Transverse colon (tissue), 4 donors: ENCODE measurements around the gene GFOD1. TPM values are rescaled to one million over a fixed set of nuclear protein-coding genes. Genes with fewer than 3 reads are reported as not detected.

Experiments
- DNase-seq: peaks from one replicate; pipeline ENCODE4 v3.0.0-alpha.2; 2019
- H3K27ac ChIP-seq, 4 donors: fragments of 200-600 bp; sonication (generic); 2 replicates each; pipeline ENCODE4 v1.5.1; 2016 to 2018; ENCODE audit warnings: inconsistent platforms in 4 of 4
- H3K27me3 ChIP-seq: fragments of 200-600 bp; sonication (generic); 2 replicates; pipeline ENCODE4 v1.5.1; 2017; ENCODE audit warnings: inconsistent platforms
- H3K36me3 ChIP-seq, 4 donors: fragments of 200-600 bp; sonication (generic); 2 replicates each; pipeline ENCODE4 v1.5.1; 2017 to 2019; ENCODE audit warnings: inconsistent platforms in 4 of 4
- H3K4me1 ChIP-seq, 4 donors: fragments of 200-600 bp; sonication (generic); 2 replicates each; pipeline ENCODE4 v1.5.1; 2017 to 2020; ENCODE audit warnings: inconsistent platforms in 4 of 4
- H3K4me3 ChIP-seq, 4 donors: fragments of 200-600 bp; sonication (generic); 1 replicate in 1 of 4; 2 replicates in 3 of 4; pipeline versions ENCODE4 v1.5.1 to v1.6.1; 2017 to 2019; ENCODE audit warnings: inconsistent platforms in 4 of 4
- H3K9me3 ChIP-seq, 2 donors: fragments of 200-600 bp; sonication (generic); 2 replicates each; pipeline ENCODE4 v1.5.1; 2017 to 2019; ENCODE audit warnings: inconsistent platforms in 2 of 2
- EP300 ChIP-seq: sonication (generic); formaldehyde crosslinking; IDR thresholded peaks from one replicate; pipeline ENCODE4 v1.6.1; 2017; ENCODE audit warnings: antibody characterized with exemption, low read depth
- POLR2A ChIP-seq: fragments of 450-650 bp; IDR thresholded peaks from one replicate; pipeline ENCODE4 v1.6.1; 2016; ENCODE audit warnings: antibody characterized with exemption, mild to moderate bottlenecking, moderate library complexity
- POLR2AphosphoS5 ChIP-seq, 3 donors: sonication (generic); formaldehyde crosslinking; IDR thresholded peaks; one replicate each; pipeline ENCODE4 v1.6.1; 2016; ENCODE audit warnings: antibody characterized with exemption in 3 of 3
- WGBS, 2 donors: methylation state at CpG; one replicate each; pipeline ENCODE4 v1.1.5; 2018; ENCODE audit warnings: low coverage in 1 of 2; 5-methylcytosine and 5-hydroxymethylcytosine counted together
- in situ Hi-C, 4 donors: fragments of 200-750 bp; cut with MboI; loops; one replicate each; pipeline versions ENCODE4 v1.15.0 to v1.15.1; 2017; ENCODE audit warnings: low sequenced_read_pairs in 3 of 4, low pct_ligation_motif_present in 1 of 4, low pct_unique_long_range_greater_than_20kb in 1 of 4
- intact Hi-C: fragments of 100-400 bp; cut with DNase I; formaldehyde crosslinking; loops from one replicate; pipeline ENCODE4 v1.15.1; 2023; ENCODE audit warnings: low total_unique reads
- total RNA-seq, 4 donors: library from RNA; depleted of rRNA; stranded (reverse); fragments of >200 nt; gene quantifications; one replicate each; pipeline ENCODE4 v1.1.0, GENCODE V29; 2016
- TF ChIP-seq, protein P1 (sequence below), 5 experiments: fragments of 200-600 bp in 3 of 5; fragments of 450-650 bp in 2 of 5; sonication (generic) in 3 of 5; IDR thresholded peaks; 1 replicate in 2 of 5; 2 replicates in 3 of 5; pipeline ENCODE4 v1.5.1; 2016 to 2017; ENCODE audit warnings: antibody characterized with exemption in 5 of 5, inconsistent platforms in 3 of 5, mild to moderate bottlenecking in 2 of 5, moderate library complexity in 1 of 5

The GFOD1 gene
- total RNA-seq, 4 donors from 2014 or later: 8.4 to 36.7 (median 19.9) TPM

DNA sequence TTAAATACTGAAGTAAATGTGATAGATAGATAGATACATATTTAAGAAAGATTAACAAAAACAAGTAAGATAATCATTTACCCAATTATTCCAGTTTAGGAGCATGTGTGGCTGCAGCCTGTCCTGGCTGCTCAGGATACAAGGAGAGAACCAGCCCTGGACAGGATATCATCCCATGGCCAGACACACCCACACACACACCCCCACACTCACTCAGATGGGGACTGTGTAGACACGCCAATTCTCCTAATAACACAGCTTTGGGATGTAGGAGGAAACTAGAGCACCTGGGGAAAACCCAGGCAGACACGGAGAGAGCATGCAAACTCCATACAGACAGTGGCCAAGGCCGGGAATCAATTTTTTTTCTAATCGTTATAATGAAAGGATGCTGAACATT, 45.6 kb downstream of the GFOD1 start:
- no peaks in the 10 kb centered on the region for H3K27me3 ChIP-seq
- no peak for DNase-seq
- no peaks in the 10 kb centered on the region for H3K36me3 ChIP-seq
- intact Hi-C loops: no loop called here
- no peak for TF ChIP-seq POLR2A
- no peak for TF ChIP-seq EP300
- TF ChIP-seq POLR2AphosphoS5 (IDR thresholded peaks at IDR 0.05): no peak
- TF ChIP-seq, protein P1, sequence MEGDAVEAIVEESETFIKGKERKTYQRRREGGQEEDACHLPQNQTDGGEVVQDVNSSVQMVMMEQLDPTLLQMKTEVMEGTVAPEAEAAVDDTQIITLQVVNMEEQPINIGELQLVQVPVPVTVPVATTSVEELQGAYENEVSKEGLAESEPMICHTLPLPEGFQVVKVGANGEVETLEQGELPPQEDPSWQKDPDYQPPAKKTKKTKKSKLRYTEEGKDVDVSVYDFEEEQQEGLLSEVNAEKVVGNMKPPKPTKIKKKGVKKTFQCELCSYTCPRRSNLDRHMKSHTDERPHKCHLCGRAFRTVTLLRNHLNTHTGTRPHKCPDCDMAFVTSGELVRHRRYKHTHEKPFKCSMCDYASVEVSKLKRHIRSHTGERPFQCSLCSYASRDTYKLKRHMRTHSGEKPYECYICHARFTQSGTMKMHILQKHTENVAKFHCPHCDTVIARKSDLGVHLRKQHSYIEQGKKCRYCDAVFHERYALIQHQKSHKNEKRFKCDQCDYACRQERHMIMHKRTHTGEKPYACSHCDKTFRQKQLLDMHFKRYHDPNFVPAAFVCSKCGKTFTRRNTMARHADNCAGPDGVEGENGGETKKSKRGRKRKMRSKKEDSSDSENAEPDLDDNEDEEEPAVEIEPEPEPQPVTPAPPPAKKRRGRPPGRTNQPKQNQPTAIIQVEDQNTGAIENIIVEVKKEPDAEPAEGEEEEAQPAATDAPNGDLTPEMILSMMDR (IDR thresholded peaks at IDR 0.05): no peak
- WGBS, 2 donors: 49 to 71% methylated on average over 3 to 4 of the region's 4 CpGs
- in situ Hi-C loops: no loop called here
- H3K9me3 ChIP-seq: no peaks in the 10 kb centered on the region
- no peak overlapping the region for H3K4me3 ChIP-seq
- H3K27ac ChIP-seq: no peak overlapping the region
- peaks cover 18 to 52% (median 27%) of the 10 kb centered on the region in 4 donors for H3K4me1 ChIP-seq

DNA sequence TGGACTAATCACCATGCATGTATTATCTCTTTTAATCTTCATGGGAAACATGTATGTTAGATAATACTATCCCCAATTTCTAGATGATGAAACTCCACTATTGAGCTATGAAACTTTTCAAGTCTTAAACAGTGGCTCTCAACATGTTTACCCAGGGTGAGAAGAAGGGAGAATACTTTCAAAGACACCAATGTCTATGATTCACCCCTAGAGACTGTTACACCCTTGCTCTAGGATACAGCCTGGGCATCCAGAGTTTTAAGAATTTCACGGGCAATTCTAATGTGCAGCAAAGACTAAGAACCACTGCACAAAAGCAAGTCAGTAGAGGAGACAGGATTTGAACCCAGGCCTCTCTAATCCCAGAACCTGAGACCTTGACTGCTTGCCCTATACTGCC, 47.8 kb downstream of the GFOD1 start:
- in situ Hi-C loops (no loop called here), intact Hi-C loops (loop anchor here (10.0 kb wide), 1 partner anchor 1905 kb away; the partner anchor contains the start of gene TMEM170B)
- no peaks in the 10 kb centered on the region for H3K9me3 ChIP-seq
- no peak overlapping the region for H3K4me3 ChIP-seq
- H3K36me3 ChIP-seq: no peaks in the 10 kb centered on the region
- 95% methylated on average over 1 of the region's 1 CpG; no CpG with 5 or more reads in 1 of the 2 donors for WGBS, 2 donors
- DNase-seq: no peak
- no peak overlapping the region for H3K27ac ChIP-seq
- H3K4me1 ChIP-seq: peaks cover under 1 to 38% (median 8%) of the 10 kb centered on the region in 4 donors
- H3K27me3 ChIP-seq: no peaks in the 10 kb centered on the region
- TF ChIP-seq POLR2AphosphoS5 (IDR thresholded peaks at IDR 0.05) (no peak), EP300 (no peak), POLR2A (no peak)
- TF ChIP-seq, protein P1 (IDR thresholded peaks at IDR 0.05): no peak

DNA sequence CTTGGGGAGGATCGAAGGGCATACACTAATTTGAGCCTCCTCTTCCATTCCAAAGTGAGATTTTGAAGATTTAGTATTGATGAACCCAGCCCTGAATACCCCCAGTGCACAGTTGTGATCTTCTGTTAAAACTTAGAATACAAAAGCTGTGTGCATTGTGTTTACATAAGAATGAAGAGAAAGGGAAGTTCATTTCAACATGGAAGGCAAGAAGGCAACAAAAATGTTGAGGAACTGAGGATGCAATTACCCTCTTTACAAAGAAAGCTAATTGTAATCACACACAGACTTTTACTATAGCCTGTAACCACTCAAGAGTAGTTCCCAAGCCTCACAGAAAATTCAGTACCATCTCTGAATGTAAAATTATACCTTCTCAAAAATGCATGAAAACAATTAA, 49.3 kb downstream of the GFOD1 start:
- Histone ChIP-seq H3K4me1 (peaks cover 0 to 37% (median 3%) of the 10 kb centered on the region in 4 donors), H3K9me3 (no peaks in the 10 kb centered on the region), H3K4me3 (no peak overlapping the region), H3K27me3 (no peaks in the 10 kb centered on the region), H3K36me3 (no peaks in the 10 kb centered on the region), H3K27ac (no peak overlapping the region)
- in situ Hi-C loops: no loop called here
- TF ChIP-seq EP300: no peak
- no peak for TF ChIP-seq POLR2AphosphoS5 (IDR thresholded peaks at IDR 0.05)
- no peak for TF ChIP-seq POLR2A
- TF ChIP-seq, protein P1 (IDR thresholded peaks at IDR 0.05): no peak
- WGBS, 2 donors: 94 to 100% methylated on average over 1 of the region's 1 CpG
- no peak for DNase-seq
- intact Hi-C loops: loop anchor here (10.0 kb wide), 1 partner anchor 1903 kb away; the partner anchor contains the start of gene TMEM170B

DNA sequence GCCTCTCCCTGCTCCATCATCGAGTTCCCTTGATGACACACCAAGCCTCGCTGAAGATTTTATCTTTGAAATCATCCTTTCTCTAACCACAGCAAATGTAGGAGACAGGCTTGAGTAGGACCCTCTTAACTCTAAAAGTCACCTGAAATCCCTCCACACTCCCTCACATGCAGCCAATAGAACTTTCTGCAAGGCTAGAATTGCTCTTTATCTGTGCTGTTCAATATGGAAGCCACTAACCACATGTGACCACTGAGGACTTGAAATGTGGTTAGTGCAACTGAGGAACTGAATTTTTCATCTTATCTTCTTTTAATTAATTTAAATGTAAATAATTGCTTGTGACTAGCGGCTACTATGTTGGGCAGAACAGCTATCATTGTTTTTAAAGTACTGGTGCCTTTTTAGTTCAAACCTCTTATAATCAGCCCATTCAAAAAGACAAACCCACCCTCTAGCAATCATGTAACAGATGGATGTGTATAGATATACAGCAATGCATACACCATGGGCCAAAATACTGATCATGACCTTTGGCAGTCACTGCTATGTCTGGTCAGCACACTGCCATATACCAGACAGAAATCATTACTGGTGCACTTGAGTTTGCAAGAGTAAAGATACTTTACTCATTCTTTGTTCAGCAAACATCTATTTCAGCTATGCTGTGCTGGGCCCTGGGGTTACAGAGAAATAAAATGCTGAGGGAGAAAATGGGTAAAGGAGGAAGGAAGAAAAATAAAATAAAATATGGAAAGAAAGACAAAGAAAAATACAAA, 50.0 kb downstream of the GFOD1 start:
- in situ Hi-C loops: no loop called here
- Histone ChIP-seq H3K9me3 (no peaks in the 10 kb centered on the region), H3K27me3 (no peaks in the 10 kb centered on the region), H3K4me1 (peaks cover 0 to 43% (median 1%) of the 10 kb centered on the region in 4 donors), H3K27ac (no peak overlapping the region), H3K36me3 (no peaks in the 10 kb centered on the region), H3K4me3 (no peak overlapping the region)
- intact Hi-C loops: loop anchor here (10.0 kb wide), 1 partner anchor 1903 kb away; the partner anchor contains the start of gene TMEM170B
- 90 to 95% methylated on average over 2 to 3 of the region's 3 CpGs for WGBS, 2 donors
- no peak for TF ChIP-seq EP300
- DNase-seq: no peak
